ENCODE data around the gene KARS1.

KARS1 gene

GRCh38 chr16:75578212-75578611, 69.3 kb downstream of the KARS1 start:
- DNase-seq, result no peak

All from COR-L47 (cell line).